ENCODE results near the gene PRIM2.
A peak's percentile ranks its signal among the peaks of the same experiment; 100 is the strongest.
"Not testable (repeated sequence)": the region's sequence is repeated elsewhere in the genome, so short reads cannot be mapped to it uniquely, and the experiment has no call there.

Gene PRIM2, protein sequence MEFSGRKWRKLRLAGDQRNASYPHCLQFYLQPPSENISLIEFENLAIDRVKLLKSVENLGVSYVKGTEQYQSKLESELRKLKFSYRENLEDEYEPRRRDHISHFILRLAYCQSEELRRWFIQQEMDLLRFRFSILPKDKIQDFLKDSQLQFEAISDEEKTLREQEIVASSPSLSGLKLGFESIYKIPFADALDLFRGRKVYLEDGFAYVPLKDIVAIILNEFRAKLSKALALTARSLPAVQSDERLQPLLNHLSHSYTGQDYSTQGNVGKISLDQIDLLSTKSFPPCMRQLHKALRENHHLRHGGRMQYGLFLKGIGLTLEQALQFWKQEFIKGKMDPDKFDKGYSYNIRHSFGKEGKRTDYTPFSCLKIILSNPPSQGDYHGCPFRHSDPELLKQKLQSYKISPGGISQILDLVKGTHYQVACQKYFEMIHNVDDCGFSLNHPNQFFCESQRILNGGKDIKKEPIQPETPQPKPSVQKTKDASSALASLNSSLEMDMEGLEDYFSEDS

GRCh38 chr6:57317060-57317943 lies at the start of gene PRIM2:
Gene PRIM2 (plus strand): TSS chr6:57317630. CDS start chr6:57318446, 816 bp downstream.
- no peak for DNase-seq (ENCODE audit: low read depth)

DNA sequence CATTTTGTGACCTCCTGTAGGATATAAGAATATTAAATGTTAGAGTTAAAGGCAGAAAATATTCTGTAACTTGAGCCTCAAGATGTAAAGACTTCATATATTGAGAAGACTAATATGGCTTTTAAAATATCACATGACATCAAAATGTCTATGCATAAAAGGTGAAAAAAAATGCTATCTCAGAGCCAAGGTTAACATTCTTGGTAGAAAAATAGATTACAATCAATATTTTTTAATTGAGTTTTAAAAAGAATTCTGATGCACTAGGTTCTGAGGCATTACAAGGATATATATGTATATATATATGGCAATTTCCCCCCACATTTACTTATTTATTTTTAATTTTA lies 49.2 kb upstream of the PRIM2 start:
- DNase-seq (ENCODE audit: low read depth) = no peak

- not testable (repeated sequence) for DNase-seq (ENCODE audit: low read depth)
Measured at GRCh38 chr6:57274113-57274824, 43.2 kb upstream of the PRIM2 start.

DNA sequence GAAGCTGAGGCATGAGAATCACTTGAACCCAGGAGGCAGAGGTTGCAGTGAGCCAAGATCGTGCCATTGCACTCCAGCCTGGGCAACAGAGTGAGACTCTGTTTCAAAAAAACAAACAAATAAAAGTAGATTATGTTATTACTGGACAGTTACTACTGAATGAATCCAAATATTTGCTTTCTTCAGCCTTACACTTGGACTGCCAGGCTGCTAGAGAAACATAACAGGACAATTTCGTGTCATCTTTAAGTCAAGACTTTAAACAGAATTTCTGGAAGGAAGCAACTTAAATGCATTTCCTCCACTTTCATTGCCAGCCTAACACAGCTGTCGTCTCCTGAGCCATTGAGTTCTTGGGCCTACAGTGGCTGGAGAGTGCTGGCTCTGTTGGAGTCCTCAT lies 42.0 kb upstream of the PRIM2 start:
- DNase-seq (ENCODE audit: low read depth) = no peak

- no peak for DNase-seq (ENCODE audit: low read depth)
Measured at GRCh38 chr6:57276946-57277345, 40.5 kb upstream of the PRIM2 start.

GRCh38 chr6:57278570-57278969 lies 38.9 kb upstream of the PRIM2 start:
- DNase-seq (ENCODE audit: low read depth) = no peak

DNA sequence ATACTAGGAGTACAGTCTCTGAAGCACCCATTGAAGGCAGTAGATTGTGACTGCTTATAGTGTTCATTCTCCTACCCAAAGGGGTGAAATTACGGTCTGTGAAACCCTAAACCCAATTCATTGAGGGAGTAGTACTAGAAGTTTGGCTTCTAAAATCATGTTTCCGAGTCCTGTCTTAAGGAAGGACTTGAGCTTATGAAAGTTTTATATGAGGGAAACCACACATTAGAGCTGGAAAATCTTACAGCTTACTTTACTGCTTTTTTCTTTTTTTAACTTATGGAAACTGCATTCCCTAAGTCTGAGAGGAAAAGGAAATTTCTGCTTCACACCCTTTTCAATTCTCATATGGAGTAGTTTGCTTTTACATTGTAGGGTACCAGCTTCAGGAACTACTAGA lies 38.4 kb upstream of the PRIM2 start:
- no peak for DNase-seq (ENCODE audit: low read depth)

- DNase-seq (ENCODE audit: low read depth) = no peak
Measured at GRCh38 chr6:57283106-57283505, 34.3 kb upstream of the PRIM2 start.

GRCh38 chr6:57283911-57284455 lies 33.4 kb upstream of the PRIM2 start:
- no peak for DNase-seq (ENCODE audit: low read depth)

DNA sequence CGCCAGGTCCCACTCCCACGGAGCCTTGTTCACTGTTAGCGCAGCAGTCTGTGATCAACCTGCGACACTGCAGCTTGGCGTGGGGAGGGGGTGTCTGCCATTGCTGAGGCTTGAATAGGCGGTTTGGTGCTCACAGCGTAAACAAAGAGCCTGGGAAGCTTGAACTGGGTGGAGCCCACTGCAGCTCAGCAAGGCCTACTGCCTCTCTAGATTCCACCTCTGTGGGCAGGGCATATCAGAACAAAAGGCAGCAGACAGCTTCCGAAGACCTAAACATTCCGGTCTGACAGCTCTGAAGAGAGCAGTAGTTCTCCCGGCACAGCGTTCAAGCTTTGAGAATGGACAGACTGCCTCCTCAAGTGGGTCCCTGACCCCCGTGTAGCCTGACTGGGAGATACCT lies 29.3 kb upstream of the PRIM2 start:
- not testable (repeated sequence) for DNase-seq (ENCODE audit: low read depth)

GRCh38 chr6:57293472-57293871 lies 24.0 kb upstream of the PRIM2 start:
- DNase-seq (ENCODE audit: low read depth) = not testable (repeated sequence)

GRCh38 chr6:57294862-57295445 lies 22.5 kb upstream of the PRIM2 start:
- no peak for DNase-seq (ENCODE audit: low read depth)

DNA sequence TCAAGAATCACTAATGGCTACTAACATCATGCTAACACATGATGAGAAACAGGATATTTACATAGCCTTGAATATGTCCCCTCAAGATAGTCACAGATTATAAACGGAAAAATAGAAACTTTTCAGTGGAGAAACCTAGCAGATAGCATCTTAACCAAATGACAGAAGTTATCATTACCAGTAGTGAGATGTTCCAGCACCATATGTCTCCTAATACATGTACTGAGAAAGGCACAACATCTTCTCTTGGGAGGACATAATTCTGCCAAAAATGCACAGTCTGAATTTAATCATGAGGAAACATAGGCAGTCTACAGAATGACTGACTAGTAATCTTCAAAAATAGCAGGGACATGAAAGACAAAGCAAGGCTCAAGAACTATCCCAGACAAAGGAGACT lies 19.9 kb upstream of the PRIM2 start:
- DNase-seq (ENCODE audit: low read depth) = no peak

DNA sequence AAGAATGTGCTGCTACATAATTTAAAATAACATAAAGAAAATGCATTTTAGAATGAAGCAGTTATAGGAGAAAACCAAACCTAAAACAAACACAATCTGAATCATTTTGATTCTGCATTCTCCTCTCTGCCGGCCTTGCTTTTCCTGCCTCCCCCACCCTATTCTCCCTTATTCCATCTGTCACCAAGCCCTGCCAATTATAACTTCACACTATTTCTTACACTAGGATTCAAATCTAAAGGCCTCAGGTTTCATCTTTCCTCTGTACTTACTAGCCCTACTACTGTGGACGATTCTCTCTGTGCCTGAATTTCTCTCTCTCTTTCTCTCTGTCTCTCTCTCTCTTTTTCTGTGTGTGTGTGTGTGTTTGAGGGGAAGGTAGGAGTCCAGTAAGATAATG lies 18.7 kb upstream of the PRIM2 start:
- no peak for DNase-seq (ENCODE audit: low read depth)

DNA sequence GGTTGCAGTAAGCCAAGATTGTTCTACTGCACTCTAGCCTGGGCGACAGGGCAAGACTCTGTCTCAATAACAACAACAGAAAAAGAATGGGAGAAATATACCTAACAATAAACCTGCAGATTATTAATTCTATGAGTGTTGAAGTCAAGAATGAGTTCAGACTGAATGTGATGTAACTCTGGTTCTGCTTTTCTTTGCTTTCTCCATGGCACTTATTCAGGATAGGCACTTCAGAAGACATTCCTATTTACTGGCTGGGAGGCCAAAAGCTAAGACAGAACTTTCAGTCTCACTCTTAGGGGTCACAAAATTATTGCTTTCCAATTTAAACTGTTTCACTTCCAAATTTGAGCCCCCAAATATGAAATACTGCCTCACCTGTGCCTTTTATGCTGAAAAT lies 15.7 kb upstream of the PRIM2 start:
- DNase-seq (ENCODE audit: low read depth) = no peak

DNA sequence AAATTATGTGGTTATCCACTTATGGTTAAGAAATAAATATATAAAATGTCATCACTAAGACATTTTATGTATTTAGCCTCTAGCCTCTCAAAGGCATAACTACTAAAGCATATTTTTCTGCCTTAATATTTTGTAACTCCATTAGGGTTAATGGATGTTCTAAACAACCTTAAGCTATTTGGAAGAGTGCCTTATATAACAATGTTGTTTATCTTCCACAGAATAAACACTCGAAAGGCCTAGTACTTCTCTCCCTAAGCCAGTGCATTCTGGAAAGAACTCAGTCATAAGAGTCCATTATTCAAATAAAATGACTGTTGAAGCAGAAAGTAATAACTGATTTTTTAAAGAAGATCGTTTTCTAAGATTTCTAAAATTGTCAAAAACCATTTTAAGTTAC lies 15.0 kb upstream of the PRIM2 start:
- no peak for DNase-seq (ENCODE audit: low read depth)

- DNase-seq (ENCODE audit: low read depth) = peak; percentile 88
Measured at GRCh38 chr6:57303931-57304681, 13.3 kb upstream of the PRIM2 start.

- peak; percentile 71 for DNase-seq (ENCODE audit: low read depth)
Measured at GRCh38 chr6:57305107-57305506, 12.3 kb upstream of the PRIM2 start.

DNA sequence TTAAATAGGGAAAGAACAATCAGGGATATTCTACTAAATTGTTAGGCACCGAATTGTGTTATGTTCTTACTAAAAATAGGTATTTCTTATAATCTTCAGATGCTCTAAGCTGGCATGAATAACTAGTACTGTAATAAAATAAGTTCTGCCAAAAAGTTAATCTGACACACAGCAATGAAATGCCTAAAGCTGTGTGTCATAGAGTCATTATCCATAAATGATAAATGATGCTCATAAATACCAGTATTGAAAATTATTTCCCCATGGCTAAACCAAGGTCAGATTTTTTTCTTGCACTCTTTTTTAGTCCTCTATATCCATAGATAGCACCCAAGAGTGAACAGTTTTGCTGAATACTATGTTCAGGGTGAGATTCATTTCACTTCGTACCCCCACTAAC lies 11.7 kb upstream of the PRIM2 start:
- peak; percentile 70 for DNase-seq (ENCODE audit: low read depth)

GRCh38 chr6:57306273-57306672 lies 11.2 kb upstream of the PRIM2 start:
- DNase-seq (ENCODE audit: low read depth) = no peak

GRCh38 chr6:57307850-57308249 lies 9.6 kb upstream of the PRIM2 start:
- DNase-seq (ENCODE audit: low read depth) = no peak

All from GM04503 (cell line).